Measurements from ENCODE around the gene CDK14. TPM values are rescaled to one million over a fixed set of nuclear protein-coding genes. Genes with fewer than 3 reads are reported as not detected.

Gene CDK14
- total and polyA plus RNA-seq, 2 of the 8 experiments (the other 6 are each of a cell fraction or from before 2014, with no cell fraction given): 5.5 to 47.3 TPM

DNA sequence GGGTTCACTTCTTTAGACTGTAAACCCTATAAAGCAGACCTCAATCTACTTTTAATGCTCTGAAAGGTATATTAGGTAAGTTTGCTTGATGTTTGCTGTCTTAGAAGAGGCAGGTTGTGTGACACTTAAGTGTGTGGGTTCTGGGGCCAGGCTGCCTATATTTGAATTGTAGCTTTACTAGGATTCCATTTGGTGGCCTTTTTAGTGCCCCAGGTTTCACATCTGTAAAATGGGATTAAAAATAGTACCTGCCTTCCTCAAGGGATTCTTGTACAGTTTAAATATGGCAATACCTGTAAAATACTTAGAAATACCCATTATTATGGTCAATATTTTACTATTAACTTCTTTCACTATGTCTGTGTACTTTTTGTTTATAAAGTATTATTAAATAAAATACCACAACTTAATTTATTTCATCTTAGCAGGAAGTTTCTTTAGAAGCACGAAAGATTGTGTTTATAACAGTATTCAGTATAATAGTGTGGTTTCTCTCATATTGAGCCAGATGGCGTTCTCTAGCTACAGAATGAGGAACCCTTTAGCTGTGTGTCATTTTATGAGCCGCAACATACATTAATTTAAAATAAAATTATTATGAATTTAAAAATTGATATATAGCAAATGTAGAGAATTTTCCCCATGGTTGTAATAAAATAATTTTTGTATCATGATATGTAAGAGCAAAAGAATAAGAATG lies 94.2 kb downstream of the CDK14 start:
- Histone ChIP-seq H2AFZ (ENCODE audit: low read length) (no peak overlapping the region), H3K79me1 (ENCODE audit: low read depth, low read length) (no peaks in the 10 kb centered on the region), H3K4me1 (replicated peaks in 1 of 4; ENCODE audit: control insufficient read depth in 3 of 4, insufficient read depth in 4 of 4, low read length in 3 of 4) (peaks cover 0 to 3% (median under 1%) of the 10 kb centered on the region in 4 experiments; a peak in 4 of 7 replicates), H4K8ac (ENCODE audit: extremely low read depth, insufficient read depth, low read length) (no peak overlapping the region), H2BK120ac (replicated peaks; ENCODE audit: low read depth, low read length) (no peak overlapping the region), H3K9me3 (ENCODE audit: insufficient read depth in 2 of 2, low read depth in 1 of 2, low read length in 1 of 2) (no peaks in the 10 kb centered on the region), H2BK15ac (ENCODE audit: low read length) (no peak overlapping the region), H4K91ac (replicated peaks; ENCODE audit: insufficient read length, low read length) (no peak overlapping the region), H2BK12ac (ENCODE audit: low read depth, low read length) (no peak overlapping the region), H3K79me2 (ENCODE audit: control insufficient read depth in 1 of 2, insufficient read depth in 2 of 2, low read length in 2 of 2) (no peaks in the 10 kb centered on the region), H3K27ac (ENCODE audit: low read depth, low read length) (no peak overlapping the region), H3K9ac (replicated peaks in 1 of 4; ENCODE audit: extremely low read depth in 1 of 4, low read depth in 3 of 4, low read length in 3 of 4) (no peak overlapping the region), H3K27me3 (replicated peaks in 1 of 4; ENCODE audit: control insufficient read depth in 3 of 4, extremely low read depth in 1 of 4, insufficient read depth in 3 of 4, low read length in 3 of 4) (peaks cover 0 to 1% (median 0%) of the 10 kb centered on the region in 4 experiments; a peak in 1 of 7 replicates), H3K18ac (ENCODE audit: extremely low read depth, low read length) (no peak overlapping the region), H2BK20ac (ENCODE audit: low read length) (no peak overlapping the region), H3K4ac (replicated peaks; ENCODE audit: insufficient read length, low read depth, low read length) (no peak overlapping the region), H4K20me1 (replicated peaks in 1 of 2; ENCODE audit: control insufficient read depth in 1 of 2, insufficient read depth in 2 of 2, low read length in 2 of 2) (no peaks in the 10 kb centered on the region), H3K4me2 (ENCODE audit: insufficient read depth in 1 of 2, low read depth in 2 of 2, low read length in 2 of 2) (no peak overlapping the region), H4K5ac (ENCODE audit: insufficient read length, low read depth, low read length) (no peak overlapping the region), H3K36me3 (ENCODE audit: control insufficient read depth in 2 of 4, insufficient read depth in 4 of 4, low read length in 3 of 4) (no peaks in the 10 kb centered on the region), H3K4me3 (ENCODE audit: extremely low read depth in 1 of 4, insufficient read depth in 2 of 4, low read depth in 3 of 4, low read length in 4 of 4) (no peak overlapping the region), H2AK5ac (ENCODE audit: low read depth, low read length) (no peak overlapping the region), H2BK5ac (ENCODE audit: low read depth, low read length) (no peak overlapping the region), H3K56ac (replicated peaks; ENCODE audit: insufficient read length, low read depth, low read length) (no peak overlapping the region), H3K14ac (ENCODE audit: insufficient read length) (no peak overlapping the region), H3K23me2 (ENCODE audit: low read depth, low read length) (no peaks in the 10 kb centered on the region; the same call in 1 of the 2 replicates), H3K23ac (ENCODE audit: insufficient read length) (no peak overlapping the region)
- POLR2A ChIA-PET (ENCODE audit: partially characterized antibody): no interaction called here
- no peak for FAIRE-seq
- 91% methylated on average over 3 of the region's 3 CpGs; no CpG with 5 or more reads in 1 of the 2 experiments for WGBS, 2 experiments (ENCODE audit: extremely low coverage in 1 of 2, insufficient coverage in 1 of 2, insufficient read length in 1 of 2, insufficient replicate concordance in 2 of 2, low coverage in 1 of 2, low lambda C conversion rate in 2 of 2, missing lambda C conversion rate in 1 of 2)
- CTCF ChIA-PET (ENCODE audit: partially characterized antibody): interaction anchor here (0.8 kb wide), 1 partner anchor 11 kb away, joined by 3 read pairs; no protein-coding TSS in a partner anchor
- TF ChIP-seq HDAC2 (IDR thresholded peaks at IDR 0.05; ENCODE audit: borderline replicate concordance in 1 of 2, low read depth in 2 of 2, low read length in 2 of 2): no peak
- no peak for TF ChIP-seq CEBPB (IDR thresholded peaks at IDR 0.05; ENCODE audit: low read depth, low read length)
- no peak for TF ChIP-seq SUZ12 (IDR thresholded peaks at IDR 0.05; ENCODE audit: low read length)
- peak in 1 of 2 experiments; percentile 10; a peak in 1 of 4 replicates for TF ChIP-seq RAD21 (IDR thresholded peaks at IDR 0.05 in 1 of 2, conservative IDR thresholded peaks at IDR 0.05 in 1 of 2; ENCODE audit: low read depth in 2 of 2, low read length in 2 of 2)
- no peak for DNase-seq (ENCODE audit: low read depth in 1 of 2, low spot score in 2 of 2)
